HAP-1 (cell line): Measurements from ENCODE around the gene DPF1.

ENCODE experiments used
- DNase-seq, 2 experiments: peaks; one replicate each; pipeline ENCODE4 v3.0.0-alpha.2; 2016 to 2020; ENCODE audit warnings: low spot score in 2 of 2
- H3K27me3 ChIP-seq: fragments of 250-450 bp; sonication (Bioruptor Pico); 2 replicates; pipeline ENCODE4 v1.5.1; 2020; ENCODE audit warnings: low read depth, mild to moderate bottlenecking, moderate library complexity
- H3K36me3 ChIP-seq: fragments of 250-450 bp; sonication (Bioruptor Pico); replicated peaks from 2 replicates; pipeline ENCODE4 v1.5.1; 2020; ENCODE audit warnings: mild to moderate bottlenecking
- H3K4me1 ChIP-seq: fragments of 250-450 bp; sonication (Bioruptor Pico); 2 replicates; pipeline ENCODE4 v1.5.1; 2020; ENCODE audit warnings: mild to moderate bottlenecking
- H3K4me3 ChIP-seq: fragments of 250-450 bp; sonication (Bioruptor Pico); 2 replicates; pipeline ENCODE4 v1.5.1; 2020; ENCODE audit warnings: mild to moderate bottlenecking, moderate library complexity
- H3K9me3 ChIP-seq: fragments of 250-450 bp; sonication (Bioruptor Pico); 2 replicates; pipeline ENCODE4 v1.5.1; 2020; ENCODE audit warnings: mild to moderate bottlenecking, moderate library complexity
- in situ Hi-C: fragments of 300-500 bp; cut with MboI; formaldehyde crosslinking; loops from 3 replicates; pipeline ENCODE4 v1.14.3; 2020; ENCODE audit warnings: low sequenced_read_pairs, inconsistent platforms, mixed read lengths

DPF1 gene

DNA sequence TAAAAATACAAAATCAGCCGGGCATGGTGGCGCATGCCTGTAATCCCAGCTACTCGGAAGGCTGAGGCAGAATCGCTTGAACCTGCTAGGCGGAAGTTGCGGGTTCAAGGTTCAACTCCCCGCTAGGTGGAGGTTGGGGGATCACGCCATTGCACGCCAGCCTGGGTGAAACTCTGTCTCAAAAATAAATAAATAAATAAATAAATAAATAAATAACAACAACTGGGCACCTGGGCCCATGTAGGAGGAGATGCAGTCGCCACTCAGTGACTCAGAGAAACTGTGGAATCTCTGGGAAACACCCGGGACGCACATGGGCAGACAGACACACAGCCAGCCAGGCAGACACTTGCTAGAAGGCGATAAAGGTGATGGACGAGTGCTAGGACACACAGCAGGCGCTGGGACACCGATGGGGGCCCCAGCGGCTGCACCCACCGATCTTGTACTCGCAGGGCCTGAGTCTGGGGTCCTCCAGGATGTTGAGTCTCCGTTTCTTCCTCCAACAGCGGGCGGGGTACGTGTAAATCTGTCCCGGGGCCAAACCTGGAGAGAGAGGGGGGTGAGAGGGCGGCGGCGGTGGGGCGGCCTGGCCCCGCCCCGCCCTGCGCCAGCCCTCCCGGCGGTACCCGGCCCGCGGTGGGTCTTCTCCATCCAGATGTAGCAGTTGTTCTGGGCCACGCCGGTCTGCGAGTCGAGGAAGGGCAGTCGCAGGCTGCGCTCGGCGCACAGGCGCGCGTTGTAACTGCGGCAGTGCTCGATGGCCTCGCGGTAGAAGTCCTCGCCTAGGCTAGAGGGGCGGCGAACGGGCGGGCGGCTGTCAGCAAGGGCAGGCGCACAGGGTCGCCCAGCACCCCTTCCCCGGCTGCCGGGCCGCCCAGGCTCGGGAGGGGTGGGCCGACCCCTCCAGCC lies 1.8 kb downstream of the DPF1 start:
- in situ Hi-C loops = no loop called here
- peaks cover 15% of the 10 kb centered on the region for H3K4me1 ChIP-seq
- H3K9me3 ChIP-seq = no peaks in the 10 kb centered on the region
- no peak overlapping the region for H3K4me3 ChIP-seq
- no peak for DNase-seq
- no peaks in the 10 kb centered on the region for H3K27me3 ChIP-seq
- H3K36me3 ChIP-seq = peaks cover 20% of the 10 kb centered on the region

DNA sequence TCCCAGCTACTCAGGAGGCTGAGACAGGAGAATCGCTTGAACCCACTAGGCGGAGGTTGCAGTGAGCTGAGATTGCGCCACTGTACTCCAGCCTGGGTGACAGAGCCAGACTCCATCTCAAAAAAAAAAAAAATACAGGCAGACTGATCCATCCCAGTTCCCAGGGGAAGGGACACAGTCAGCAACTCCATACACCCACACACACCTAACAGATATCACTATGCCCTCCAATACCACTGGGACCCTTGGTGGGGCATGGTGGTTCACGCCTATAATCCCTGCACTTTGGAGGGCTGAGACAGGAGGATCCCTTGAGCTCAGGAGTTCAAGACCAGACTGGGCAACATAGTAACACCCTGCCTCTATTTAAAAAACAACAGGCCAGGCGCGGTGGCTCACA lies 2.6 kb downstream of the DPF1 start:
- in situ Hi-C loops = no loop called here
- Histone ChIP-seq H3K4me3 (no peak overlapping the region), H3K9me3 (no peaks in the 10 kb centered on the region), H3K27me3 (no peaks in the 10 kb centered on the region), H3K4me1 (peaks cover 10% of the 10 kb centered on the region), H3K36me3 (peaks cover 22% of the 10 kb centered on the region)
- DNase-seq = no peak

DNA sequence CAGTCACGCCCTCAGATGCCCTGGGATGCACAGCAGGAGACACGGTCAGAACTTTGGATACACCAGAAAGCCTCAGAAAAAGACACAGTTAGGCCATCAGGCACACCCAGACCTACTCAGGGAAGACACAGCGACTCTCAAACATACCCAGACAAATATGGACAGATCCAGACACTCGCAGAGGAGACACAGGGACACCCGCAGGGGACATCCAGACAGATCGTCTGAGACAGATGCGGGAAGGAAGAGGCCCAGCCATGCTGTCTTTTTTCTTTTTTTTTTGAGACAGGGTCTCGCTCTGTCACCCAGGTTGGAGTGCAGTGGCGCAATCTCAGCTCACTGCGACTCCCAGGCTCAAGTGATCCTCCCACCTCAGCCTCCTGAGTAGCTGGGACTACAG lies 4.8 kb downstream of the DPF1 start:
- in situ Hi-C loops = no loop called here
- peaks cover 3% of the 10 kb centered on the region for H3K4me1 ChIP-seq
- H3K4me3 ChIP-seq = no peak overlapping the region
- no peaks in the 10 kb centered on the region for H3K9me3 ChIP-seq
- no peak for DNase-seq
- H3K36me3 ChIP-seq = peaks cover 37% of the 10 kb centered on the region
- no peaks in the 10 kb centered on the region for H3K27me3 ChIP-seq

DNA sequence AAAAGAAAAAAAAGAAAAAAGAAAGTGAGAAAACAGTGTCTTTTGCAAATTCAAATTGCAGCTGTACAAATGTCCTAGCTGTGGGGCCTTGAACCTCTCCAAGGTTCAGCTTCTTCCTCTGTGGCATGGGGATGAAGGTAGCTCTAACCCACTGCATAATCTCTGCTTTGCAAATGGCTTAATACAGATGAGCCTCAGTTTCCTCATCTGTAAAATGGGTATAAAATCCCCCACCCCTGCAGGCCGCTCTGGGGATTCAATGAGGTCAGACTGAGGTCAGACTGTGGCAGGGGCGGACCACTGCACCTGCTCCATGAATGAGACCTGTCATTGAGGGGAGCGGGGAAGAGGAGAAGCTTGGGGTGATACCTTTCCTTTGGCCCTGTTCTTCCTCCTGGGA lies 5.8 kb downstream of the DPF1 start:
- H3K4me1 ChIP-seq = no peaks in the 10 kb centered on the region; the same call in 1 of the 2 replicates

DNA sequence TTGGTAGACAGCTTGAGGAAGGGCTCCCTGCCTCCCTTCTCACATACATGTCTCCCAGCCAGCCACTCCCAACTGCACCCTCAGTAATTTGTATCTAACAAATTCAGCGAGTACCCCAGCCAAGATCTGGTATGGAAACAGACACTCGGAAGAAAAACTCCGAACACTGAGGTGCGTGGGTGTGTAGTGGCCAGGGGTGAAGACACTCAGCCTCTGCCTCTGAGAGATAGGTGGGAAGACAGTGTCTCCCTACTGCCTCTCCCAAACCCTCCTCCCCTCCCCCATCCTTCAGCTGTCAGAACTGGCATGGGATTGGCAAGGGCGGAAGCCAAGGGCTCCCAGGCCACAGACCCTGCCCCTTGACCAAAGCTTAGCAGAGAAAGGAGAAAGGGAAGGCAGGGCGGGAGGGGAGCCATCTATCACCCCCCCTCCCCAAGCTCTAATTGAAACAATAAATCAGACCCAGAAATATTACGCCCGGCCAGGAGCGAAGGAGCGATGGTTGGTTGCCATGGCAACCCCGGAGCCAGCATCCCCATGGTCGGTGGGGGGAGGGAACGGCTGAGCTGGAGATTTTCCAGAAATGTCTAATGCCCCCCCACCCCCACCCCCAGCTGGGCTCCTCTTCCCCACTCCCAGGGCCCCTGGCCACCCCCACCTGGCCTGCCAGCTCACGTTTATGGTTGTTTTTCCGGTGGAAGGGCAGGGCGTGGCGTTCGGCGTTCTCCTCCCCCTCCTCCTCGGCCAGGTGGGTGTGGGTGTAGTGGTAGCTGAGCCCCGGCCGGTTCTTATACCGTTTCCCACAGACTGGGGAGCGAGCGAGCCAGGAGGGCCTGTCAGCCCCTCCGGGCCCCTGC lies 7.0 kb downstream of the DPF1 start:
- DNase-seq = no peak
- H3K4me3 ChIP-seq = no peak overlapping the region
- H3K4me1 ChIP-seq = no peaks in the 10 kb centered on the region
- peaks cover 40% of the 10 kb centered on the region for H3K36me3 ChIP-seq
- in situ Hi-C loops = no loop called here
- H3K9me3 ChIP-seq = no peaks in the 10 kb centered on the region
- H3K27me3 ChIP-seq = no peaks in the 10 kb centered on the region

More for the DNA sequence above, 5.8 kb downstream of the DPF1 start:
- Histone ChIP-seq H3K36me3 (peaks cover 42% of the 10 kb centered on the region), H3K27me3 (no peaks in the 10 kb centered on the region), H3K4me3 (no peak overlapping the region), H3K9me3 (no peaks in the 10 kb centered on the region)
- in situ Hi-C loops = no loop called here
- no peak for DNase-seq

DNA sequence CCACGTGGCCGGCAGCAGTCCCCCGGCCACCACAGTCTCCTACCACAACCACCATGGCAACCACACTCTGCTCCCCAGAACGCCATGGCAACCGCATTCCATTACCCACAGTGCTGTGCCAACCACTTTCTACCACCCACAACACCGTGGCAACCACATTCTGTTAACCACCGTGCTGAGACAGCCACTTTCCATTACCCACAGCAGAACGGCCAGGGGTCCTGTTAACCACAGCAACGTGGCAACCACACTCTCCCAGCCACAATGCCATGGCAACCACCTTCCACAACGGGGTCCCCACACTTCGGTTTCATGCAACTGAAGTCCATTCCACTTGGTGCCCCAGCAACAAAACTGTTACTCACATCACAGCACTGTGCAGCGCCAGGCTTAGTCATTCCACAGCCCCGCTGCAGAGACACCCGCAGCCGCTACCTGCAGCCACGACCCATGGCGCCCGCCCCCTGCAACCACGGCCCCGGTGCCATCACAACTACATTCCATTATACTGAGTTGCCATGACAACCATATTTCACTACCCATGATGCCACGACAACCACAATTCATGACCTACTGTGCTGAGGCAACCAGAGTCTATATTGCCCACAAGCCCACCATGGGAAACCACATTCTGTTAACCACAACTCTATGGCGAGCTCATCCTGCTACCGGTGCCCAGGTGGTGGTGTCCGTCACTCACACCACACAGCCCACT lies 10.0 kb downstream of the DPF1 start:
- Histone ChIP-seq H3K4me3 (no peak overlapping the region), H3K27me3 (no peaks in the 10 kb centered on the region), H3K36me3 (peaks cover 33% of the 10 kb centered on the region), H3K9me3 (no peaks in the 10 kb centered on the region), H3K4me1 (peaks cover 3% of the 10 kb centered on the region; the same call in 1 of the 2 replicates)
- in situ Hi-C loops = no loop called here
- no peak for DNase-seq

DNA sequence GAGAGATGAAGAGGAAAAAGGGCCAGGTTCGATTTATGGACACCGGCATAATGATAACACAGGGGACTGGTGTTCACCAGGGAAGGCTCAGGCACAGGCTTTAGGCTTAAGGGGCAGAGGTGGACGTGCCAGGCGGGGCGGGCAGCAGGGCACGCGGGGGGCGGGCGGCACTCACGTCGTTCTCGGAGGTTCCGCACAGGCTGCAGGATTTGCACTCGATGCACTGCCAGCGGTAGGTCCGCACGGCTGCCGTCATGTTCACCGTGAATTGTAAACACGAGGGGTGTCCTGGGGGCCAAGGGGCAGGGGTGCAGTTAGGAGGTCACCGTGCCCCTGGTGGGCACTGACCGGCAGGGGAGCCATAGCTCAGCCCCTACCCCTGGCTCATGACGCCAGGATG lies 10.6 kb downstream of the DPF1 start:
- DNase-seq = no peak
- no peak overlapping the region for H3K4me3 ChIP-seq
- H3K27me3 ChIP-seq = no peaks in the 10 kb centered on the region
- H3K36me3 ChIP-seq = peaks cover 32% of the 10 kb centered on the region
- H3K9me3 ChIP-seq = no peaks in the 10 kb centered on the region
- in situ Hi-C loops = no loop called here
- peaks cover 3% of the 10 kb centered on the region; the same call in 1 of the 2 replicates for H3K4me1 ChIP-seq

DNA sequence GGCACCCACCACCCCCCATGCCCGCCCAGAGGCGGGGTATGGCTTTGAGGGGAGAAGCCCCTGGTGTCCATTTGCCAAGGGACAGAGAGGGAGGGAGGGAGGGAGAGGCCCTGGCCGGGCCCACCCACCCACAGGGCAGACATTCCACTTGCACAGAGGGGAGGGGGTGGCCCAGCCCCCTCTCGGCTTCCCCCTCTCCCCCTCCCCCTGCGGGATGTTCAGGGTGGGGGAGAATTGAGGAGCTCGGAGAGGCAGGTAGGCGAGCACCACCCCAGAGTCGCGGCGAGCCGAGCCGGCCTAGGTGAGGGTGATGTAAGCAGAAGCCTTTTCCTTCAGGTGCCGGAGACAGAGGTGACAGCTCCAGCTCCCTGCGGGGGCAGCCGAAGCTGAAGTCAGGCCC lies 12.3 kb downstream of the DPF1 start:
- H3K4me3 ChIP-seq = no peak overlapping the region
- no peaks in the 10 kb centered on the region for H3K27me3 ChIP-seq
- peaks cover 3% of the 10 kb centered on the region; the same call in 1 of the 2 replicates for H3K4me1 ChIP-seq
- no peak for DNase-seq
- peaks cover 22% of the 10 kb centered on the region for H3K36me3 ChIP-seq
- in situ Hi-C loops = no loop called here
- no peaks in the 10 kb centered on the region for H3K9me3 ChIP-seq

DNA sequence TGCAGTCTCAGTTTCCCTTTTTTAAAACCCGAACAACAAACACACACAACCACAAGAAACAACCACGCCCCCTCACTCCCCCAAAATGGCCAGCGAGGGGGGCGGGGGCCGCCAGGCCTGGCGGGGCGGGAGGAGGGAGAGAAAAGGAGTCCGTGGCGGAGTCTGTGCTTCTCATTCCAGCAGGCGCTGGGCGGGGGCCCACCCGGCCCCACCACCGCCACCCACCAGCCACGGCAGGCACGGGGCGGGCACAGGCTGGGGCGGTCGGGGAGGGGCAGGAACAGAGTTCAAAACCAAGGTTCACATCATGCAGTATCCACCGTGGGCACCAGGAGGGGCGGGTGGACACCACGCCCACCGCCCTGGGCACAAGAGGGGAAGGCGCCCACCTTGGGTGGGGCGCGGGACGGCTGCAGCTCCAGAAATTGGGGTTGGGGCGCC lies 12.9 kb downstream of the DPF1 start:
- Histone ChIP-seq H3K4me3 (no peak overlapping the region), H3K9me3 (no peaks in the 10 kb centered on the region), H3K36me3 (peaks cover 17% of the 10 kb centered on the region), H3K4me1 (peaks cover 3% of the 10 kb centered on the region; the same call in 1 of the 2 replicates), H3K27me3 (no peaks in the 10 kb centered on the region)
- in situ Hi-C loops = no loop called here
- DNase-seq = no peak

DNA sequence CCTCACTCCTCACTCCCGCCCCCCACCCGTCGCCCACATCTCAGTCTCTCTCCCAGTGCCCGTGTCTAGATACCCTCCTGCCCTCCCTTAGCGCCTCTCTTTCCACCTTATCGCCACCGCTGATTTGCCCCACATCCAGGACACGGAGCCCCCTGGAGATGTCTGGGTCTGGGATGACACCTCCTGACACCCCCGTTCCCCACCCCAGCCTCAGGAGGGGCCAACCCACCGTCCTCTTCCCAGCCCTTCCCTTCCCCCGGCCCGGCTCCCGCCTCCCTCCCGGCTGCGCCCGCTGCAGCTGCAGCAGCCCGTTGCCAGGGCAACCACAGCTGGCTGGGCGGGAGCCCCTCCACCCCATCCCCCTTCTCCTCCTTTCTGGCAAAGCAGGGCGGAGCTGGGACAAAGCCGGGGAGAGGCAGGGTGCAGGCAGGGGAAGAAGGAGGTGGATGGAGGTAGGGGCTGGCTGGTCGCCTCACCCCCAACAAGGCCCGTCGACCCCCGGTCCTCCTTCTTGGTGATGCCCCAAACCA lies 13.5 kb downstream of the DPF1 start:
- H3K27me3 ChIP-seq = no peaks in the 10 kb centered on the region
- DNase-seq = peak in 1 of 2 experiments; percentile 77
- H3K9me3 ChIP-seq = no peaks in the 10 kb centered on the region
- H3K36me3 ChIP-seq = peaks cover 11% of the 10 kb centered on the region
- in situ Hi-C loops = no loop called here
- H3K4me1 ChIP-seq = peaks cover 3% of the 10 kb centered on the region; the same call in 1 of the 2 replicates
- no peak overlapping the region for H3K4me3 ChIP-seq

DNA sequence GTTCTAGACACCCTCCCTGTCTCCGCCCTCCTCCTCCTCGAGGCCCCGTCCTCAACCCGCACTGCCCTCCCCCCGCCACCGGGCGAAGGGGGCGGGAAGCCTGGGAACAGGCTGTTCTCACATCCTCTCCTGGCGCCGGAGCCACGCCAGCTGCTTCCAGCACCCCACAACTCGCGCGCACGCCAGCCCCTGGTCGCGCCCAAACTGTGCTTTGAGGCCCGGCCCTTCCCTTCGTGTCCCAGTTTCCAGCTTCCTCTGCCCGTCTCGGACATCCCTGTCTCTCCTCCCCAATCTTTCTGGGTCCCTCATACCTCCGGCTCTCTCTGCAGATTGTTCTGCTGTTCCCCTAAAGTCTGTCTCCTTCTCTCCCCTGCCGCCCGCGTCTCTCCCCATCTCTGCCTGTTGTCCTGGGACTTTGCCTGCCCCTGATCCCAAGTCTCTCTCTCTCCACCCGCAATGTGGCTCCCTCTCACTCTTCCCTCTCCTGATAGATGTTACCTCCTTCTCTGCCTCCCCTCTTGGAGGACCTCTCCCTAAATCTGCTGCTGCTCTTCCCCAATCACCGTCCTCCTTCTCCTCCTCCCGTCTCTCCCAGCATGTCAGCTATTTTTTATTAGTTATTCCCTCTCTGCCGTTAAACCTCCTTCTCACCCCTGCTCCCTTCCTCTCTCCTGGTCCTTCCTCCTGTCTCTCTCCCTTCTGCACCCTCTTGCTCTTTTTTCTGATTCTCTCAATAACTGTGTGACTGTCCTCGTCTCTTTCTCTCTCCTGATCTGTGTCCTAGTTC lies 14.2 kb downstream of the DPF1 start:
- no peak overlapping the region for H3K4me3 ChIP-seq
- H3K27me3 ChIP-seq = no peaks in the 10 kb centered on the region
- in situ Hi-C loops = no loop called here
- H3K9me3 ChIP-seq = no peaks in the 10 kb centered on the region
- H3K36me3 ChIP-seq = peaks cover 8% of the 10 kb centered on the region; the same call in 1 of the 2 replicates
- peaks cover 3% of the 10 kb centered on the region; the same call in 1 of the 2 replicates for H3K4me1 ChIP-seq
- peak in 1 of 2 experiments; percentile 41 for DNase-seq

DNA sequence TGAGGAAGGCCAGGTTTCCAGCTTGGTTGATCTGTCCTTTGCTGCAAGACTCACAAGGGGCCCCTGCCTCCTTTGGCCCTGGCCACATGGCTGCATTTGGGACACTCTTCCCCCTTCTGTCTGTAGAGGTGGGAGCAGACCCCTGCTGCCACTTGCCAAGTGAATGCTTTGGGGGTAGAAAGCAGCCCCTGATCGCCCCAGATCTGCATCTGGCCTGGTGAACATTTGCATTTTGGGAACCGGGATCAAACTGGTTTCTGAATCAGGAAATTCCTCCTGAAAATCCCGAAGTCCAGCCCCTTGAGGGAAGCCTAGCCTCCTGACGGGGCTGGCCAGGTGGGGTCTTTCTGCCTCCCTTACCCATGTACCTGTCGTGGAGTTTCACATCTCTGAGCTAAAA lies 14.9 kb downstream of the DPF1 start:
- in situ Hi-C loops = no loop called here
- no peak for DNase-seq
- peaks cover 4% of the 10 kb centered on the region; the same call in 1 of the 2 replicates for H3K36me3 ChIP-seq
- H3K4me1 ChIP-seq = peaks cover 3% of the 10 kb centered on the region; the same call in 1 of the 2 replicates
- no peak overlapping the region for H3K4me3 ChIP-seq
- H3K27me3 ChIP-seq = no peaks in the 10 kb centered on the region
- no peaks in the 10 kb centered on the region for H3K9me3 ChIP-seq
